Peyer's patch (tissue), 4 donors: ENCODE data around the gene FLT1. TPM values are rescaled to one million over a fixed set of nuclear protein-coding genes. Genes with fewer than 3 reads are reported as not detected.

Source experiments
- DNase-seq, 3 donors: peaks; one replicate each; pipeline ENCODE4 v3.0.0-alpha.2; 2017 to 2019
- H3K27ac ChIP-seq, 4 donors: fragments of 200-600 bp; sonication (generic); one replicate each; pipeline ENCODE4 v1.5.1; 2016 to 2019
- H3K27me3 ChIP-seq, 2 donors: fragments of 200-600 bp; sonication (generic); one replicate each; pipeline ENCODE4 v1.5.1; 2019
- H3K36me3 ChIP-seq, 3 donors: fragments of 200-600 bp; sonication (generic); one replicate each; pipeline ENCODE4 v1.5.1; 2016 to 2019
- H3K4me1 ChIP-seq, 4 donors: fragments of 200-600 bp; sonication (generic); one replicate each; pipeline ENCODE4 v1.5.1; 2016 to 2019
- H3K4me3 ChIP-seq, 4 donors: fragments of 200-600 bp; sonication (generic); 1 replicate in 3 of 4; 2 replicates in 1 of 4; pipeline ENCODE4 v1.5.1; 2016 to 2019; ENCODE audit warnings: mild to moderate bottlenecking in 1 of 4
- H3K9me3 ChIP-seq, 4 donors: fragments of 200-600 bp; sonication (generic); one replicate each; pipeline ENCODE4 v1.5.1; 2016 to 2019; ENCODE audit warnings: mild to moderate bottlenecking in 1 of 4
- POLR2A ChIP-seq, 2 donors: fragments of 450-650 bp; IDR thresholded peaks; one replicate each; pipeline ENCODE4 v1.5.1; 2017; ENCODE audit warnings: antibody characterized with exemption in 2 of 2, mild to moderate bottlenecking in 2 of 2, moderate library complexity in 2 of 2
- total RNA-seq, 4 donors: library from RNA; depleted of rRNA; stranded (reverse); fragments of >200 nt; gene quantifications; one replicate each; pipeline ENCODE4 v1.1.0, GENCODE V29; 2016
- TF ChIP-seq, protein P1 (sequence below), 6 experiments: fragments of 450-650 bp in 4 of 6; fragments of 200-600 bp in 2 of 6; sonication (generic) in 1 of 6; IDR thresholded peaks; one replicate each; pipeline ENCODE4 v1.5.1; 2017 to 2019; ENCODE audit warnings: antibody characterized with exemption in 6 of 6, mild to moderate bottlenecking in 3 of 6, moderate library complexity in 1 of 6

Gene FLT1
- total RNA-seq, 4 donors from 2014 or later: 3.0 to 14.0 (median 3.9) TPM

GRCh38 chr13:28464861-28465460 is 30.0 kb downstream of the FLT1 start:
- Histone ChIP-seq H3K27ac (no peak overlapping the region), H3K27me3 (no peaks in the 10 kb centered on the region), H3K9me3 (no peaks in the 10 kb centered on the region), H3K4me1 (no peaks in the 10 kb centered on the region), H3K4me3 (no peak overlapping the region), H3K36me3 (no peaks in the 10 kb centered on the region)
- no peak for TF ChIP-seq POLR2A (IDR thresholded peaks at IDR 0.05)
- TF ChIP-seq, protein P1, sequence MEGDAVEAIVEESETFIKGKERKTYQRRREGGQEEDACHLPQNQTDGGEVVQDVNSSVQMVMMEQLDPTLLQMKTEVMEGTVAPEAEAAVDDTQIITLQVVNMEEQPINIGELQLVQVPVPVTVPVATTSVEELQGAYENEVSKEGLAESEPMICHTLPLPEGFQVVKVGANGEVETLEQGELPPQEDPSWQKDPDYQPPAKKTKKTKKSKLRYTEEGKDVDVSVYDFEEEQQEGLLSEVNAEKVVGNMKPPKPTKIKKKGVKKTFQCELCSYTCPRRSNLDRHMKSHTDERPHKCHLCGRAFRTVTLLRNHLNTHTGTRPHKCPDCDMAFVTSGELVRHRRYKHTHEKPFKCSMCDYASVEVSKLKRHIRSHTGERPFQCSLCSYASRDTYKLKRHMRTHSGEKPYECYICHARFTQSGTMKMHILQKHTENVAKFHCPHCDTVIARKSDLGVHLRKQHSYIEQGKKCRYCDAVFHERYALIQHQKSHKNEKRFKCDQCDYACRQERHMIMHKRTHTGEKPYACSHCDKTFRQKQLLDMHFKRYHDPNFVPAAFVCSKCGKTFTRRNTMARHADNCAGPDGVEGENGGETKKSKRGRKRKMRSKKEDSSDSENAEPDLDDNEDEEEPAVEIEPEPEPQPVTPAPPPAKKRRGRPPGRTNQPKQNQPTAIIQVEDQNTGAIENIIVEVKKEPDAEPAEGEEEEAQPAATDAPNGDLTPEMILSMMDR (IDR thresholded peaks at IDR 0.05): no peak
- no peak for DNase-seq

DNA sequence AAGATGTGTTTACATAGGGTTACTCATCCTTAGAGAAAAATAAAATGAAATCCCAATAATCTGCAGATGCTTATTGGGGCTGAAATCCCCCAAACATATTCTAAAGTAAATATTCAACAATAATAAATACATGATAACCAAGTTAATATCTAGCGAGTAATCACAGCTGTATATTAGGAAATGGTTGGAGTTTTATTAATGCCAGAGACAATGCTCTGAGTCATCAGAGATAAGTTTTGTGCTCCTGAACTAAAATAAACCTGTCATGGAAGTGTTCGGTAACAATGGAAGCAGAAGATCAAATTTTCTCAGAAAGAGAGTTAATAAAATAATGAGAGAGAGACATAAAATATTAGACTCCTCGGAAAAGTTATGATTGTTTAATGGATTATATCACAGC is 31.4 kb downstream of the FLT1 start:
- TF ChIP-seq POLR2A (IDR thresholded peaks at IDR 0.05): no peak
- TF ChIP-seq, protein P1 (IDR thresholded peaks at IDR 0.05): no peak

GRCh38 chr13:28459911-28460310 is 35.0 kb downstream of the FLT1 start:
- Histone ChIP-seq H3K4me3 (no peak overlapping the region), H3K9me3 (no peaks in the 10 kb centered on the region), H3K4me1 (no peaks in the 10 kb centered on the region), H3K27ac (no peak overlapping the region), H3K36me3 (no peaks in the 10 kb centered on the region), H3K27me3 (no peaks in the 10 kb centered on the region)
- TF ChIP-seq POLR2A (IDR thresholded peaks at IDR 0.05): no peak
- TF ChIP-seq, protein P1 (IDR thresholded peaks at IDR 0.05): no peak
- DNase-seq: no peak

More for the DNA sequence above, 31.4 kb downstream of the FLT1 start:
- Histone ChIP-seq H3K27ac (no peak overlapping the region), H3K27me3 (no peaks in the 10 kb centered on the region), H3K9me3 (no peaks in the 10 kb centered on the region), H3K36me3 (no peaks in the 10 kb centered on the region), H3K4me1 (no peaks in the 10 kb centered on the region), H3K4me3 (no peak overlapping the region)
- DNase-seq: no peak

DNA sequence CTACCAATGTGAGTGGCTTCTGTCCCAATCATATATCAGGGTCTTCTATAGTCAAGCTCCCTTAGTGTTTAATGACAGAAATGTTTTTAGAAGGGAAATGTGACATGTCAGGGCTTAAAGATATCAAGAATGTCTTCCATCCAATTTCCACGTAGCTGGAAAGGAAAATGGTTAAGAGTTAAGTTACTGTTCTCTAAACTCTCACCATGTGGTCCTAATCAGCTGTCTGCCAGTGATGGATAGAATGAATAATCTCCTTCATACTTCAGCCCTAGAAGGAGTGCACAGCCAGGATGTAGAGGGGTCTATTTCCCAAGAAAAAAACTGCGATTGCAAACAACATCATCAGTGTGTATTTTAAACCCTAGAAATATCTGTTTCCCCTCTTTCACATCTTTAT is 36.3 kb downstream of the FLT1 start:
- Histone ChIP-seq H3K27ac (no peak overlapping the region), H3K4me3 (no peak overlapping the region), H3K27me3 (no peaks in the 10 kb centered on the region), H3K9me3 (no peaks in the 10 kb centered on the region), H3K36me3 (no peaks in the 10 kb centered on the region), H3K4me1 (no peaks in the 10 kb centered on the region)
- no peak for TF ChIP-seq POLR2A (IDR thresholded peaks at IDR 0.05)
- TF ChIP-seq, protein P1 (IDR thresholded peaks at IDR 0.05): no peak
- no peak for DNase-seq

GRCh38 chr13:28458051-28458450 is 36.9 kb downstream of the FLT1 start:
- Histone ChIP-seq H3K27me3 (no peaks in the 10 kb centered on the region), H3K36me3 (no peaks in the 10 kb centered on the region), H3K4me1 (no peaks in the 10 kb centered on the region), H3K4me3 (no peak overlapping the region), H3K27ac (no peak overlapping the region), H3K9me3 (no peaks in the 10 kb centered on the region)
- no peak for DNase-seq
- TF ChIP-seq, protein P1 (IDR thresholded peaks at IDR 0.05): no peak
- TF ChIP-seq POLR2A (IDR thresholded peaks at IDR 0.05): no peak

DNA sequence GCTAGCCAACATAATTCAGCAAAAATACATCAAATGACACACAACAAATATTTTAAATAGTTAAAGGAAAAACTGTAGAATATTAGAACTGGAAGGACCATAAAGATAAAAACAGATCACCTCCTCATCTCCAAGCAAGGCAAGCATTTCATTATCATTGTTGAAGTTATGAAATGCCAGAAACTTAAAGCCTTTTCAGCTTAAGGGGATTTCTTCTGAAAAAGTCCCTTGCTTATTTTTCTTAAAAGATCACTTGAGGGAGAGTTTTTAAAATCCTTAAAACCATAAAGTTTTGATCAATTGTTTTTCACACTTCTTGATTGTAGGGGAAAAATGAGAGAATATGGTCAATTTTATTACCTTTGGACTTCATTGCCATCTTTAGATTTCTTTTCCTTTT is 37.4 kb downstream of the FLT1 start:
- Histone ChIP-seq H3K9me3 (no peaks in the 10 kb centered on the region), H3K36me3 (no peaks in the 10 kb centered on the region), H3K4me3 (no peak overlapping the region), H3K4me1 (no peaks in the 10 kb centered on the region), H3K27ac (no peak overlapping the region), H3K27me3 (no peaks in the 10 kb centered on the region)
- DNase-seq: no peak
- TF ChIP-seq POLR2A (IDR thresholded peaks at IDR 0.05): no peak
- TF ChIP-seq, protein P1 (IDR thresholded peaks at IDR 0.05): no peak
